Astrocyte of the cerebellum (primary cell): ENCODE data around the gene ROS1.

ENCODE experiments used
- DNase-seq: peaks from one replicate; pipeline ENCODE4 v3.0.0-alpha.2; 2011; ENCODE audit warnings: low read depth
- H3K4me3 ChIP-seq: 2 replicates; pipeline ENCODE4 v1.5.1; 2011; ENCODE audit warnings: mild to moderate bottlenecking, low read depth, low read length, moderate library complexity
- CTCF ChIP-seq: IDR thresholded peaks from 2 replicates; pipeline ENCODE4 v1.5.1; 2012; ENCODE audit warnings: low read length, low read depth, moderate library complexity, mild to moderate bottlenecking; ENCODE audit errors: missing control alignments
- in situ Hi-C: cut with HindIII; loops from 2 replicates; pipeline ENCODE4 v1.10.0; 2017; ENCODE audit warnings: low sequenced_read_pairs

Gene ROS1

DNA sequence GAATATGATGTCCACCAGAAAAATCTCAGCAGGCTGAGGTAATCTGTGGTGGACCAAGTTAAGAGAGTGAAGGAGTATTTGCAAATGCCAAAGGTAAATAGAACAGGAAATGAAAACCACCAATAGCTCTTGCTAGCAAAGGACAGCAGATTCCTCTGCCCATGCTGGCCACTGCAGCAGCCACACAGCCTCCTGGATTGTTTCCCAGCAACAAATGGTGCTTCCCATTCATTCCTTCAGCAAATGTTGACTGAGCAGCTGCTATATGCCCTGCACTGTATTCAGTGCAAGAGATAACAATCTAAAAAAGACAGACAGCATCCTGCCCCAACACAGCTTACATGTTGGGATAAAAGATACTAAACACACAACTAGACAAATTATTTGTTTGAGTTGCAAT is 11.0 kb downstream of the ROS1 start:
- no peak overlapping the region for H3K4me3 ChIP-seq
- peak; percentile 47 for DNase-seq
- in situ Hi-C loops: no loop called here
- no peak for TF ChIP-seq CTCF

DNA sequence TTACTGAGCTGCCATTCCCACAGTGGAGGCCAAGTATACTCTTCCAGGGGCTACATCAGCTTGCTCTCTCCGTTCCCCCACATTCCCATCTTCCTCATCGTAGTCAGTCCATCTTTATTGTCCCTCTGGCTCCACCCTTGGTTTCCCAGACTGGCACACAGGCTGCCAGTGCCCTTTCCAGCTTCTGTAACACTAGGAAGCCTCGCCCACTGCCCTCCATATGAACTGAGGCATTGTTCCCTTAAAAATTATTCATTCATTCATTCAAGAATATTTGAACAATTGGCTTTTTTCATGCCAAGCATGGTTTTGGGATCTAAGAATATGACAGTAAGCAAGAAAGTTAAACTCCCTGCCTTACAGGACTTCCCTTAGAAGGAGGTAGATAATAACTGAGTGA is 14.3 kb downstream of the ROS1 start:
- TF ChIP-seq CTCF: no peak
- no peak overlapping the region for H3K4me3 ChIP-seq
- in situ Hi-C loops: no loop called here
- DNase-seq: no peak

GRCh38 chr6:117409863-117410262 is 15.9 kb downstream of the ROS1 start:
- no peak for TF ChIP-seq CTCF
- H3K4me3 ChIP-seq: no peak overlapping the region
- DNase-seq: no peak
- in situ Hi-C loops: no loop called here

DNA sequence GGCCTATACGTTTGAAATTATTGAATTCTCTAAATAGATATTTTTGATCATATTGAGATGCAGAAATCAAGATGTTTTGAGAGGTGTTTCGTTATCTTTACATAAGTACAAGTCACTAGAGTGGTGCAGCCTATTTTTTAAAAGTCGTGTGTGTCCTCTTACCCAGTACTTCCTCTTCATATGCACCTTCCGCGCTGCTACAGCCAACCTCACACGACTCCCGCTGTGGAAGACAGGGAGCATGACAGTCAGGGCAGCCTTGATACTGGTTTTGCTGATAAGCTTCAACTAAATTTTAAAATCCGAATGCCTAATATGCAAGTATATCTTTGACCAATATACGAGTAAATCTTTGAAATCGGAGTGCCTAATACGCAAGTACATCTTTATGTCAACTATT is 16.3 kb downstream of the ROS1 start:
- in situ Hi-C loops: no loop called here

DNA sequence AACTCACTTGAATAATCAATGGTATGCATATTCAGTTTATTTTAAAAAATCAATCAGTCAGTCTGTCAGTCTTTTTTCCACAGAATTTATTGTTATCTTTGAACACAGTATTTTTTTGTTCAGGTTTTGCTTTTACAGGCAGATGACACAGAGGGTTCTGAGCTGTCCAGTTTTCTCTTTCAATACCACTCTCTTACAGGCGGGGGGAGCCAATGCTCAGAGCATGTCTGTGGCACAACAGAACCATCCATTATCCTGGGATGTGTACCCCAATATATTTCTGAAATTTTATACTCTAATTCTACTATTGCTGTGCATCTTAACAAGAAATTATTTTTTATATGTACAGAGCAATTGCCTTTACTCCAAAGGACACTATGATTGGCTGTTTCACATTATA is 21.2 kb downstream of the ROS1 start:
- H3K4me3 ChIP-seq: no peak overlapping the region
- DNase-seq: no peak
- in situ Hi-C loops: no loop called here
- peak; percentile 61 for TF ChIP-seq CTCF

More for the DNA sequence above, 16.3 kb downstream of the ROS1 start:
- no peak for TF ChIP-seq CTCF
- no peak overlapping the region for H3K4me3 ChIP-seq
- DNase-seq: no peak

DNA sequence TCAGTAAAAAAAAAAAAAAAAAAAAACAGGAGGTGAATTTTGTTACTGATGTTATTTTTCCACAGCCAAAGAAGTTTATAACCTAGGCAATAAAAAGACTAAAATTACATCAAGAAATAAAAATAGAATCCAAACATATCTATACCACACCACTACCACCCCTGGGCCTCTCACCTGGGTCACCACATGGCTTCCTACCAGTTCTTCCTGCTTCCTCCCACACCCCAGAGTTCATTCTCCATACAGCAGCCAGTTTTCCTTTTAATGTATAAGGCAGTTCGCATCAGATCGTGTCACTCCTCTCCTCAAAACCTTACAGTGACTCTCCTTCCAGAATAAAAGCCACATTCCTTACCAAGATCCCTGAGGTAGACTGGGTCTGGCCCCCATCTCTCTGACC is 23.9 kb downstream of the ROS1 start:
- TF ChIP-seq CTCF: no peak
- H3K4me3 ChIP-seq: no peak overlapping the region
- in situ Hi-C loops: no loop called here
- DNase-seq: no peak

GRCh38 chr6:117399924-117400323 is 25.8 kb downstream of the ROS1 start:
- no peak for DNase-seq
- peak; percentile 41 for TF ChIP-seq CTCF
- in situ Hi-C loops: no loop called here

More at GRCh38 chr6:117399924-117400323, 25.8 kb downstream of the ROS1 start:
- no peak overlapping the region for H3K4me3 ChIP-seq
